Measurements from ENCODE around the gene BPIFB4.

Gene BPIFB4

DNA sequence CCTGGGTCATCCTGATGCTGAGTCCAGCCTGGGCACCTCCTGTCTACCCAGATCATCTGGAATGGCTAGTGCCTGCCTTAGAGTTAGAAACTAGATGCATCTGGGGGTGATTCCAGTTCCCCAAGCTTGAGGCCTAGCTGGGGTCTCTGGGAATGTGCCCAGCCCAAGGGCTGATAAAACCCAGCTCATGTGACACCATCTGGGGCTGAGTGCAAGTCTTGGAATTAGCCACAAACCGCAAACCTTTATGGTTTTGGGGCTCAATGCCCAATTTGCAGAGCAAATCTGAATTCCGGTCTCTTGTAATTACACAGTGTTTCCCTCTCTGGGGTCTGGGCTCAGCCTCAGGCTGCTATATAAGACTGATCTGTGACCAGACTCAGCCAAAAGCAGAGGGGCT is at the start of gene BPIFB4:
Gene BPIFB4, plus strand, starts transcription at position 385 of the 400 bp plus-strand sequence. CDS start 1,884 bp downstream, outside the sequence.
- TF ChIP-seq, protein P1, sequence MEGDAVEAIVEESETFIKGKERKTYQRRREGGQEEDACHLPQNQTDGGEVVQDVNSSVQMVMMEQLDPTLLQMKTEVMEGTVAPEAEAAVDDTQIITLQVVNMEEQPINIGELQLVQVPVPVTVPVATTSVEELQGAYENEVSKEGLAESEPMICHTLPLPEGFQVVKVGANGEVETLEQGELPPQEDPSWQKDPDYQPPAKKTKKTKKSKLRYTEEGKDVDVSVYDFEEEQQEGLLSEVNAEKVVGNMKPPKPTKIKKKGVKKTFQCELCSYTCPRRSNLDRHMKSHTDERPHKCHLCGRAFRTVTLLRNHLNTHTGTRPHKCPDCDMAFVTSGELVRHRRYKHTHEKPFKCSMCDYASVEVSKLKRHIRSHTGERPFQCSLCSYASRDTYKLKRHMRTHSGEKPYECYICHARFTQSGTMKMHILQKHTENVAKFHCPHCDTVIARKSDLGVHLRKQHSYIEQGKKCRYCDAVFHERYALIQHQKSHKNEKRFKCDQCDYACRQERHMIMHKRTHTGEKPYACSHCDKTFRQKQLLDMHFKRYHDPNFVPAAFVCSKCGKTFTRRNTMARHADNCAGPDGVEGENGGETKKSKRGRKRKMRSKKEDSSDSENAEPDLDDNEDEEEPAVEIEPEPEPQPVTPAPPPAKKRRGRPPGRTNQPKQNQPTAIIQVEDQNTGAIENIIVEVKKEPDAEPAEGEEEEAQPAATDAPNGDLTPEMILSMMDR (IDR thresholded peaks at IDR 0.05), result no peak

DNA sequence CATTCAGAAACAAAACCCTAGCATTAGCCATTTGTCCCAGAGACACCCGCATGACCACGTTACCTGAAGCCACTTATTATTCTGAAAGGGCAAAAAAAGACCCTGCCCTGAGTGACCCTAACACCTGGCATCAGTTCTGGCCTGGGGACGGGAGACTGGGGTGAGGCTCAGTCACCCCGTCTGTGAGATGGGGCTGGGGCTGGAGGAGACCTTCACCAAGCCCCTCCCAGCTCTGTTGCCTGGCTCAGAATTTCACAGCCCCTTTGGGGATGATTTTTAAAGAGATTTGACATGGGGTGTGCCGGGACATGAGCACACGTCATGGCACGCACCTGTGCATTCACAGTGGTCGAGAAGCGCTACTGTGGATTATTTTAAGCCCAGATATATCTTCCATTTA is 49.4 kb upstream of the BPIFB4 start:
- TF ChIP-seq, protein P1 (IDR thresholded peaks at IDR 0.05), result no peak

DNA sequence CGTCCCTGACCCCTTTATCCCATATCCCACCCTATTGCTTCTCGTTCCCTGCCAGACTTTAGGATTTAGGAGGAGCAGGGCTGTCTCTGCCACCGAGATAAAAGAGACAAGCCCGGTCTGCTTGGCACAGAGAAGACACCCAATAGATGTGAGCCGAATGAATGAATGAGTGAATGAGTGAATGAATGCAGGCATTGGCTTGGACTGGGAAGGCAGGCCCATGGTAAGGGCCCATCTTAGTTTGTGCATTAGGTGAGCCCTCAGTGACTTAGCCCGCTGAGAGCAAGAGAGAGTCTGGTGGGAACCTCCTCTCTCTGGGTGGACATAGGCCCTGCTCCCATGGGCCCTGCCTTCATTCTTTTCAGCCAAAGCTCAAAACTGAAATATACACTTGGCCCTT is 48.9 kb upstream of the BPIFB4 start:
- TF ChIP-seq, protein P1 (IDR thresholded peaks at IDR 0.05), result no peak

DNA sequence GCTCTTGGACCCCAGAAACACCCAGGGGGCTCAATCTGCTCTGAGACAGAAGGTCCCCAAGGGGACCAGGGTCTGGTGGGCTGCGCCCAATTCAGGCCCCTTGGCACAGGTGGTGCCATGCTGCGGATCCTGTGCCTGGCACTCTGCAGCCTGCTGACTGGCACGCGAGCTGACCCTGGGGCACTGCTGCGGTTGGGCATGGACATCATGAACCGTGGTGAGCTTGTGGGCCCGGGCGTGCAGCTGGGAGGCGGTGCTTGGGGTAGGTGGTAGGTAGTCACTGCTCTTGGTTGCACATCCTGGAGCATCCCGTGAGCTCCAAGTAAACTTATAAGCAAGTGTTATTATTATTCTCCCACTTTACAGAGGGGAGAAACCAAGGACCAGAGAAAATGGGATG is 47.9 kb upstream of the BPIFB4 start, which contains the start of gene BPIFB6:
Gene BPIFB6, plus strand, starts transcription at position 118 of the 400 bp plus-strand sequence. Its CDS starts 0 bp downstream, at position 118.
- TF ChIP-seq, protein P1 (IDR thresholded peaks at IDR 0.05), result no peak

DNA sequence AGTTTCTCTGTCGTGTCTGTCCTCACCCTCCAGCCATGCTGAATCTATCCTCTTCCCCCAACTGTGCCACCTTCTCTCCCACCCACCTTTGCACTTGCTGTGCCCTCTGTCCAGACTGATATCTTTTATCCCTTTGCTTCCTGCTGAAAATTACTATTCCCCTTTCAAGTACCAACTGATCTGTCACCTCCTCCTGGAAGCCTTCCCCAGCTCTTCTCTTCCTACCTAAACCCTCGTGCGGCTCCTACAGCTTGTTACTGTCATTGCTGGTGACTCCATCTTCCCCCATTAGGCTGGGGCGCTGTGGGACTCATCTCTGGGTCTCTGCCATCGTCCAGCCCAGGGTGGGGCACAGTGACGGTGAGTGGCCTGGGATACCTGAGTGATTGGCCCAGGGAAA is 46.9 kb upstream of the BPIFB4 start:
- TF ChIP-seq, protein P1 (IDR thresholded peaks at IDR 0.05), result no peak

DNA sequence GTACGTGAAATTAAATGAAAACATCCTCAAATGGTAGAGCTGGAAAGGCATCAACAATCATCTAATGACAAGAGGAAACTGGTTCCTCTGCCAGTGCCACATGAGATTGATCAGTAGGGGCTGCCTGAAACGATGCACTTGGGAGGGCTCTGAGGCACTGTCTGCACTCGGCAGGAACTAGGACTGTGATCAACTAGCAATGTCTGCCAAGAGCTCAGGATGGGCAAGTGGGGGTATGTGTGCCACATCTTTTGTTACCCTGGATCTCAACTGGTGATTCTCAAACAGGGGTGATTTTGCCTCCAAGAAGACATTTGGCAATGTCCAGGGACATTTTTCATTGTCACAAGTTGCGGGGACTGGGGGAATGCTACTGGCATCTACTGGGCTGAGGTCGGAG is 46.1 kb upstream of the BPIFB4 start:
- TF ChIP-seq, protein P1 (IDR thresholded peaks at IDR 0.05), result no peak

DNA sequence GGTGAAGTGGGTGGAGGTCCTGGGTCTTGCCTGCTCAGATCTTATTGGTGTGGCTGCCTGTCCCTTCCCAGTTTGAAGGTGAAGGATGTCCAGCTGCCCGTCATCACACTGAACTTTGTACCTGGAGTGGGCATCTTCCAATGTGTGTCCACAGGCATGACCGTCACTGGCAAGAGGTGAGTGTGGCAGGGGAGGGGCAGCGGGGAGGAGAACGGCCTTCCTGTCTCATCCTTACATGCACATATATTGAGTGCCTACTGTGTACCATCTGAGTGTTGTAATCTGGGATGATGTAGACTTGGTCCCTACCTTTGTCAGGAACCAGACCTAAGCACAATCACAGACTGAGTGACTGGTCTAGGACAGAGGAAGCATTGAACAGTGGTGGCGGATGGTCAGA is 45.3 kb upstream of the BPIFB4 start:
- TF ChIP-seq, protein P1 (IDR thresholded peaks at IDR 0.05), result no peak

DNA sequence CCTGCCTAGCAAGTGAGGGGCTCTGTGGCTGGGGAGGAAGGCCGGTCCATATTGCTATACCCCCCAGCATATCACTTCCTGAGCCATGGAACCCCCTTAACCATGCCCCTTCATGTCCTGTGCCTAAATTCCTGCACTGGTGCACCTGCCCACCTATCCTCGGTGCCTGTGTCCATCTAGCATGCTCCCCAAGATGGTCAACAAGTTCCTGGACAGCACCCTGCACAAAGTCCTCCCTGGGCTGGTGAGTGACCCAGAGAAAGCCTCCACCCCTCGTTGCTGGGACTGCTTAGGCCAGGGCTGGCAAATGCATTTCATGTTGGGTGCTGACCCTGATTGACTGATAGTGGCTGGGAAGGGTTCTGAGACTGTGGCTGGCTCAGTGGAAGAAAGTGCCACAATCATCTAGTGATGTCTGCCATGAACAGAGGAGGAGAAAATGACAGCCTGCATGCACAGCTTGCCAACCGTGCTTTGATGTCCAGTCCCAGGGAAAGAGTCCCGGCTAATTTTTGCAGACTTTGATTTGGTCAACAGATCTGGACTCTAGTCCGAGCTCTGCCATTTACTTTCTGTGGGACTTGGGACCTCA is 44.4 kb upstream of the BPIFB4 start:
- TF ChIP-seq, protein P1 (IDR thresholded peaks at IDR 0.05), result no peak

All from LNCAP (cell line).